ENCODE data around the gene KIAA0753.

Gene KIAA0753

GRCh38 chr17:6639586-6640535, 650 bp downstream of the KIAA0753 start:
- no peak for DNase-seq

- DNase-seq: no peak
These were observed 1.4 kb downstream of the KIAA0753 start for GRCh38 chr17:6639014-6639585.

GRCh38 chr17:6638046-6638908, 2.2 kb downstream of the KIAA0753 start:
- no peak for DNase-seq

GRCh38 chr17:6637458-6637840, 3.1 kb downstream of the KIAA0753 start:
- no peak for DNase-seq

- DNase-seq: no peak
These were observed 3.7 kb downstream of the KIAA0753 start for GRCh38 chr17:6636616-6637457.

GRCh38 chr17:6636105-6636504, 4.4 kb downstream of the KIAA0753 start:
- no peak for DNase-seq

- no peak for DNase-seq
These were observed 7.2 kb downstream of the KIAA0753 start for GRCh38 chr17:6633263-6633662.

GRCh38 chr17:6632530-6632929, 8.0 kb downstream of the KIAA0753 start:
- no peak for DNase-seq

- no peak for DNase-seq
These were observed 10.1 kb downstream of the KIAA0753 start for GRCh38 chr17:6630390-6630789.

GRCh38 chr17:6627019-6627418, 13.5 kb downstream of the KIAA0753 start:
- DNase-seq: no peak

GRCh38 chr17:6626616-6627015, 13.9 kb downstream of the KIAA0753 start:
- DNase-seq: no peak

GRCh38 chr17:6623941-6624340, 16.6 kb downstream of the KIAA0753 start:
- DNase-seq: no peak

- DNase-seq: no peak
These were observed 29.3 kb downstream of the KIAA0753 start for GRCh38 chr17:6611231-6611630.

- no peak for DNase-seq
These were observed 30.5 kb downstream of the KIAA0753 start for GRCh38 chr17:6610011-6610410.

GRCh38 chr17:6608321-6608720, 32.2 kb downstream of the KIAA0753 start:
- no peak for DNase-seq

GRCh38 chr17:6605142-6605541, 35.4 kb downstream of the KIAA0753 start:
- DNase-seq: no peak

- DNase-seq: no peak
These were observed 36.7 kb downstream of the KIAA0753 start for GRCh38 chr17:6603744-6604325.

- DNase-seq: no peak
These were observed 38.4 kb downstream of the KIAA0753 start for GRCh38 chr17:6602141-6602540.

GRCh38 chr17:6599364-6599763, 41.1 kb downstream of the KIAA0753 start:
- DNase-seq: no peak

- no peak for DNase-seq
These were observed 42.8 kb downstream of the KIAA0753 start for GRCh38 chr17:6597727-6598126.

GRCh38 chr17:6596941-6597340, 43.6 kb downstream of the KIAA0753 start:
- DNase-seq: no peak

- no peak for DNase-seq
These were observed 44.0 kb downstream of the KIAA0753 start for GRCh38 chr17:6596511-6596910.
